OCI-LY1 (cell line): ENCODE data around the gene STPG4.
"Not testable (repeated sequence)": the region's sequence is repeated elsewhere in the genome, so short reads cannot be mapped to it uniquely, and the experiment has no call there.

ENCODE experiments used
- H2AFZ ChIP-seq: fragments of 200-600 bp; sonication (generic), shearing (Covaris generic); 2 replicates; pipeline ENCODE4 v1.6.0; 2014; ENCODE audit warnings: antibody characterized with exemption, mild to moderate bottlenecking, low read length
- H3F3A ChIP-seq: fragments of 200-600 bp; sonication (generic), shearing (Covaris generic); 2 replicates; pipeline ENCODE4 v1.6.0; 2014; ENCODE audit warnings: mild to moderate bottlenecking, antibody characterized with exemption, low read length, moderate library complexity; ENCODE audit not compliant: insufficient read depth
- H3K27ac ChIP-seq: fragments of 200-600 bp; sonication (generic); 2 replicates; pipeline ENCODE4 v1.5.1; 2014; ENCODE audit warnings: low read length, mixed run types, mild to moderate bottlenecking, low read depth; ENCODE audit not compliant: poor library complexity, severe bottlenecking
- H3K27me3 ChIP-seq: fragments of 200-600 bp; sonication (generic); 2 replicates; pipeline ENCODE4 v1.6.0; 2014; ENCODE audit warnings: antibody characterized with exemption, mild to moderate bottlenecking, low read length, moderate library complexity; ENCODE audit not compliant: insufficient read depth
- H3K36me3 ChIP-seq: fragments of 200-600 bp; sonication (generic); 2 replicates; pipeline ENCODE4 v1.6.1; 2014; ENCODE audit warnings: mild to moderate bottlenecking, antibody characterized with exemption, low read length, moderate library complexity, mixed read lengths; ENCODE audit not compliant: insufficient read depth
- H3K4me1 ChIP-seq: fragments of 200-600 bp; sonication (generic); 2 replicates; pipeline ENCODE4 v1.5.1; 2014; ENCODE audit warnings: mild to moderate bottlenecking, low read length, moderate library complexity; ENCODE audit not compliant: insufficient read depth, severe bottlenecking
- H3K4me2 ChIP-seq: fragments of 200-600 bp; sonication (generic), shearing (Covaris generic); 2 replicates; pipeline ENCODE4 v1.6.1; 2014; ENCODE audit warnings: low read length
- H3K4me3 ChIP-seq: fragments of 200-600 bp; sonication (generic); 2 replicates; pipeline ENCODE4 v1.5.1; 2014; ENCODE audit warnings: low read length, low read depth, mild to moderate bottlenecking, mixed read lengths; ENCODE audit not compliant: poor library complexity, severe bottlenecking
- H3K79me2 ChIP-seq: fragments of 200-600 bp; shearing (Covaris generic); 2 replicates; pipeline ENCODE4 v1.6.1; 2016; ENCODE audit warnings: mixed run types, low read length, mixed read lengths; ENCODE audit not compliant: insufficient read depth
- H3K9ac ChIP-seq: fragments of 200-600 bp; sonication (generic), shearing (Covaris generic); 2 replicates; pipeline ENCODE4 v1.6.1; 2014; ENCODE audit warnings: mild to moderate bottlenecking, low read length, mixed read lengths
- H3K9me2 ChIP-seq: fragments of 200-600 bp; sonication (generic), shearing (Covaris generic); 2 replicates; pipeline ENCODE4 v1.6.1; 2014; ENCODE audit warnings: low read depth, mild to moderate bottlenecking, low read length, mixed read lengths
- H3K9me3 ChIP-seq: fragments of 200-600 bp; shearing (Covaris generic); 2 replicates; pipeline ENCODE4 v1.6.1; 2014; ENCODE audit warnings: low read length, mixed read lengths
- H4K20me1 ChIP-seq: fragments of 200-600 bp; sonication (generic), shearing (Covaris generic); 2 replicates; pipeline ENCODE4 v1.6.0; 2016; ENCODE audit warnings: mild to moderate bottlenecking, low read length; ENCODE audit not compliant: insufficient read depth
- CTCF ChIP-seq: fragments of 200-600 bp; sonication (generic), shearing (Covaris generic); IDR thresholded peaks from 2 replicates; pipeline ENCODE4 v1.5.1; 2017; ENCODE audit warnings: mild to moderate bottlenecking, antibody characterized with exemption, low read length, moderate library complexity, mixed read lengths
- EZH2 ChIP-seq: fragments of 200-600 bp; sonication (generic), shearing (Covaris generic); IDR thresholded peaks from 2 replicates; pipeline ENCODE4 v1.8.0; 2017; ENCODE audit warnings: borderline replicate concordance, mixed run types, mild to moderate bottlenecking, antibody characterized with exemption, low read length, moderate library complexity, mixed read lengths

The STPG4 gene

GRCh38 chr2:47109680-47110079, 45.4 kb downstream of the STPG4 start:
- no peak overlapping the region for H3K27ac ChIP-seq
- H3K36me3 ChIP-seq, result no peaks in the 10 kb centered on the region
- no peaks in the 10 kb centered on the region for H3K9me2 ChIP-seq
- H3K9ac ChIP-seq, result no peak overlapping the region
- TF ChIP-seq EZH2 (no peak), CTCF (no peak)
- no peaks in the 10 kb centered on the region for H3F3A ChIP-seq
- H2AFZ ChIP-seq, result no peak overlapping the region
- no peak overlapping the region for H3K4me2 ChIP-seq
- no peaks in the 10 kb centered on the region for H3K27me3 ChIP-seq
- no peak overlapping the region for H3K4me3 ChIP-seq
- no peaks in the 10 kb centered on the region for H3K4me1 ChIP-seq
- H3K79me2 ChIP-seq, result no peaks in the 10 kb centered on the region
- H3K9me3 ChIP-seq, result no peaks in the 10 kb centered on the region
- no peaks in the 10 kb centered on the region for H4K20me1 ChIP-seq

GRCh38 chr2:47109007-47109375, 46.1 kb downstream of the STPG4 start:
- no peak overlapping the region for H3K27ac ChIP-seq
- no peaks in the 10 kb centered on the region for H4K20me1 ChIP-seq
- H3K4me3 ChIP-seq, result no peak overlapping the region
- H3K27me3 ChIP-seq, result no peaks in the 10 kb centered on the region
- H3K9ac ChIP-seq, result no peak overlapping the region
- no peaks in the 10 kb centered on the region for H3K4me1 ChIP-seq
- H3F3A ChIP-seq, result no peaks in the 10 kb centered on the region
- TF ChIP-seq EZH2 (no peak), CTCF (no peak)
- H3K4me2 ChIP-seq, result no peak overlapping the region
- no peaks in the 10 kb centered on the region for H3K79me2 ChIP-seq
- H3K36me3 ChIP-seq, result no peaks in the 10 kb centered on the region
- H2AFZ ChIP-seq, result no peak overlapping the region
- no peaks in the 10 kb centered on the region for H3K9me2 ChIP-seq
- no peaks in the 10 kb centered on the region for H3K9me3 ChIP-seq

- H3K79me2 ChIP-seq, H3K9me2 ChIP-seq, H3F3A ChIP-seq, H4K20me1 ChIP-seq, H3K4me1 ChIP-seq, H2AFZ ChIP-seq, H3K27ac ChIP-seq, H3K36me3 ChIP-seq, H3K27me3 ChIP-seq, H3K4me3 ChIP-seq, H3K9me3 ChIP-seq, H3K9ac ChIP-seq, H3K4me2 ChIP-seq: not testable (repeated sequence)
Measured at GRCh38 chr2:47108267-47109006, 46.7 kb downstream of the STPG4 start.

GRCh38 chr2:47107201-47107600, 47.9 kb downstream of the STPG4 start:
- not testable (repeated sequence) for H3K27me3 ChIP-seq, H3K4me3 ChIP-seq, H3F3A ChIP-seq, H3K79me2 ChIP-seq, H3K4me2 ChIP-seq, H3K9me3 ChIP-seq, H3K27ac ChIP-seq, H3K36me3 ChIP-seq, H4K20me1 ChIP-seq, H3K9me2 ChIP-seq, H3K4me1 ChIP-seq, H2AFZ ChIP-seq, H3K9ac ChIP-seq

GRCh38 chr2:47106231-47106630, 48.9 kb downstream of the STPG4 start:
- H3K27ac ChIP-seq, H3K4me3 ChIP-seq, H2AFZ ChIP-seq, H3K79me2 ChIP-seq, H3K9me3 ChIP-seq, H3K36me3 ChIP-seq, H3K9me2 ChIP-seq, H3F3A ChIP-seq, H3K4me1 ChIP-seq, H3K9ac ChIP-seq, H3K4me2 ChIP-seq, H3K27me3 ChIP-seq, H4K20me1 ChIP-seq: not testable (repeated sequence)

GRCh38 chr2:47099712-47100111, 55.4 kb downstream of the STPG4 start:
- H3K79me2 ChIP-seq, H3K27ac ChIP-seq, H3K36me3 ChIP-seq: not testable (repeated sequence)

More at GRCh38 chr2:47099712-47100111, 55.4 kb downstream of the STPG4 start:
- H3K4me1 ChIP-seq, H3K4me3 ChIP-seq, H3K27me3 ChIP-seq, H4K20me1 ChIP-seq, H3F3A ChIP-seq, H3K9me2 ChIP-seq, H3K4me2 ChIP-seq, H3K9me3 ChIP-seq, H3K9ac ChIP-seq, H2AFZ ChIP-seq: not testable (repeated sequence)
